Measurements from ENCODE around the gene AFAP1L1.

Gene AFAP1L1

GRCh38 chr5:149371296-149371962 is 99.8 kb downstream of the AFAP1L1 start:
- Histone ChIP-seq H3K9me3 (no peaks in the 10 kb centered on the region), H3K27me3 (no peaks in the 10 kb centered on the region), H3K36me3 (no peaks in the 10 kb centered on the region), H3K4me1 (no peaks in the 10 kb centered on the region; the same call in 1 of the 2 replicates), H3K4me3 (ENCODE audit: low read depth, low read length) (no peak overlapping the region)
- peak; percentile 91 for TF ChIP-seq CTCF (IDR thresholded peaks at IDR 0.05; ENCODE audit: low read depth, low read length)
- DNase-seq: peak; percentile 78

GRCh38 chr5:149372076-149372795 is 100.6 kb downstream of the AFAP1L1 start:
- no peak for TF ChIP-seq CTCF (IDR thresholded peaks at IDR 0.05; ENCODE audit: low read depth, low read length)
- H3K36me3 ChIP-seq: no peaks in the 10 kb centered on the region
- no peaks in the 10 kb centered on the region for H3K27me3 ChIP-seq
- H3K9me3 ChIP-seq: no peaks in the 10 kb centered on the region
- no peaks in the 10 kb centered on the region; the same call in 1 of the 2 replicates for H3K4me1 ChIP-seq
- no peak overlapping the region for H3K4me3 ChIP-seq (ENCODE audit: low read depth, low read length)
- DNase-seq: no peak

GRCh38 chr5:149372932-149373331 is 101.3 kb downstream of the AFAP1L1 start:
- H3K4me3 ChIP-seq (ENCODE audit: low read depth, low read length): no peak overlapping the region
- H3K4me1 ChIP-seq: no peaks in the 10 kb centered on the region
- no peaks in the 10 kb centered on the region for H3K27me3 ChIP-seq
- no peak for TF ChIP-seq CTCF (IDR thresholded peaks at IDR 0.05; ENCODE audit: low read depth, low read length)
- DNase-seq: no peak
- H3K9me3 ChIP-seq: no peaks in the 10 kb centered on the region
- no peaks in the 10 kb centered on the region for H3K36me3 ChIP-seq

GRCh38 chr5:149374303-149374702 is 102.6 kb downstream of the AFAP1L1 start:
- H3K27me3 ChIP-seq: no peaks in the 10 kb centered on the region
- H3K9me3 ChIP-seq: no peaks in the 10 kb centered on the region
- no peaks in the 10 kb centered on the region for H3K4me1 ChIP-seq
- TF ChIP-seq CTCF (IDR thresholded peaks at IDR 0.05; ENCODE audit: low read depth, low read length): no peak
- no peak overlapping the region for H3K4me3 ChIP-seq (ENCODE audit: low read depth, low read length)
- no peaks in the 10 kb centered on the region for H3K36me3 ChIP-seq
- no peak for DNase-seq

GRCh38 chr5:149374801-149375200 is 103.1 kb downstream of the AFAP1L1 start:
- DNase-seq: no peak
- H3K36me3 ChIP-seq: no peaks in the 10 kb centered on the region
- TF ChIP-seq CTCF (IDR thresholded peaks at IDR 0.05; ENCODE audit: low read depth, low read length): no peak

GRCh38 chr5:149375434-149375833 is 103.8 kb downstream of the AFAP1L1 start:
- DNase-seq: no peak
- no peaks in the 10 kb centered on the region for H3K36me3 ChIP-seq
- no peaks in the 10 kb centered on the region for H3K9me3 ChIP-seq
- no peaks in the 10 kb centered on the region for H3K4me1 ChIP-seq
- no peak overlapping the region for H3K4me3 ChIP-seq (ENCODE audit: low read depth, low read length)
- TF ChIP-seq CTCF (IDR thresholded peaks at IDR 0.05; ENCODE audit: low read depth, low read length): no peak
- no peaks in the 10 kb centered on the region for H3K27me3 ChIP-seq

More at GRCh38 chr5:149374801-149375200, 103.1 kb downstream of the AFAP1L1 start:
- Histone ChIP-seq H3K4me3 (ENCODE audit: low read depth, low read length) (no peak overlapping the region), H3K9me3 (no peaks in the 10 kb centered on the region), H3K4me1 (no peaks in the 10 kb centered on the region), H3K27me3 (no peaks in the 10 kb centered on the region)
